B cell (primary cell): Measurements from ENCODE around the gene BCL2. TPM values are rescaled to one million over a fixed set of nuclear protein-coding genes. Genes with fewer than 3 reads are reported as not detected.

Experiments
- ATAC-seq: fragments of 200-7000 bp; cut with Tn5 transposase; one replicate; pipeline ENCODE4 v1.10.0; 2021; ENCODE audit warnings: low read depth, mild to moderate bottlenecking, moderate number of reproducible peaks, moderate library complexity
- CTCF ChIA-PET: fragments of 350-600 bp; sonication (Branson Sonifier 250); formaldehyde crosslinking; loops from one replicate; lab custom pipeline; 2021; ENCODE audit warnings: antibody characterized with exemption, inconsistent platforms; lab: Charles Lee
- POLR2A ChIA-PET: fragments of 350-600 bp; sonication (Branson Sonifier 250); formaldehyde crosslinking; loops from one replicate; lab custom pipeline; 2021; ENCODE audit warnings: antibody characterized with exemption; lab: Charles Lee
- DNase-seq: peaks from one replicate; pipeline ENCODE4 v3.0.0; 2013
- H2AFZ ChIP-seq: 2 replicates; pipeline ENCODE4 v1.6.1; 2012; ENCODE audit warnings: mild to moderate bottlenecking, low read depth, low read length; ENCODE audit not compliant: insufficient read depth, poor library complexity, severe bottlenecking
- H3K27ac ChIP-seq, 2 donors: 1 replicate in 1 of 2; 2 replicates in 1 of 2; pipeline ENCODE4 v1.5.1; 2012 to 2013; ENCODE audit warnings: low read length in 2 of 2, mild to moderate bottlenecking in 2 of 2, moderate library complexity in 1 of 2
- H3K27me3 ChIP-seq, 4 experiments: fragments of 200-600 bp in 1 of 4; sonication (generic) in 1 of 4; replicated peaks in 1 of 4; 1 replicate in 2 of 4; 2 replicates in 2 of 4; pipeline versions ENCODE4 v1.6.1 to v1.7.0; 2013 to 2016; ENCODE audit warnings: low read length in 3 of 4, mild to moderate bottlenecking in 2 of 4, mixed read lengths in 1 of 4, moderate library complexity in 1 of 4; ENCODE audit not compliant: insufficient read depth in 4 of 4, control insufficient read depth in 3 of 4; ENCODE audit errors: control extremely low read depth in 1 of 4
- H3K36me3 ChIP-seq, 2 experiments: replicated peaks in 1 of 2; 1 replicate in 1 of 2; 2 replicates in 1 of 2; pipeline versions ENCODE4 v1.6.1 to v1.7.1; 2013; ENCODE audit warnings: low read length in 1 of 2; ENCODE audit not compliant: insufficient read depth in 2 of 2, control insufficient read depth in 1 of 2; ENCODE audit errors: control extremely low read depth in 1 of 2, extremely low read depth in 1 of 2
- H3K4me1 ChIP-seq, 2 donors: fragments of 200-600 bp in 1 of 2; sonication (generic) in 1 of 2; 1 replicate in 1 of 2; 2 replicates in 1 of 2; pipeline versions ENCODE4 v1.5.1 to v1.6.1; 2013 to 2017; ENCODE audit warnings: low read length in 2 of 2; ENCODE audit not compliant: control insufficient read depth in 2 of 2, insufficient read depth in 2 of 2
- H3K4me2 ChIP-seq: replicated peaks from 2 replicates; pipeline ENCODE3; 2012; ENCODE audit warnings: mild to moderate bottlenecking, low read depth, low read length; ENCODE audit not compliant: poor library complexity, severe bottlenecking
- H3K4me3 ChIP-seq, 5 experiments: fragments of 200-600 bp in 1 of 5; sonication (generic) in 1 of 5; 1 replicate in 3 of 5; 2 replicates in 2 of 5; pipeline versions ENCODE4 v1.5.1 to v1.7.0; 2011 to 2016; ENCODE audit warnings: low read length in 4 of 5, mild to moderate bottlenecking in 4 of 5, low read depth in 2 of 5, control low read depth in 1 of 5, moderate library complexity in 1 of 5; ENCODE audit not compliant: insufficient read depth in 1 of 5; ENCODE audit errors: control extremely low read depth in 1 of 5, extremely low read depth in 1 of 5
- H3K79me2 ChIP-seq: fragments of 200-600 bp; sonication (generic); one replicate; pipeline ENCODE4 v1.6.0; 2016; ENCODE audit warnings: low read length; ENCODE audit not compliant: control insufficient read depth, insufficient read depth
- H3K9ac ChIP-seq: fragments of 200-600 bp; sonication (generic); 2 replicates; pipeline ENCODE4 v1.6.1; 2017; ENCODE audit warnings: mild to moderate bottlenecking, low read length, moderate library complexity
- H3K9me3 ChIP-seq, 3 donors: one replicate each; pipeline versions ENCODE4 v1.6.1 to v1.7.1; 2013; ENCODE audit warnings: low read length in 2 of 3; ENCODE audit not compliant: control insufficient read depth in 2 of 3, insufficient read depth in 1 of 3; ENCODE audit errors: control extremely low read depth in 1 of 3
- H4K20me1 ChIP-seq: 2 replicates; pipeline ENCODE4 v1.6.0; 2012; ENCODE audit warnings: mild to moderate bottlenecking, low read length; ENCODE audit not compliant: insufficient read depth, control insufficient read depth, poor library complexity, severe bottlenecking
- H3K27ac Mint-ChIP-seq: one replicate; pipeline ENCODE4 v1.8.0; 2021; ENCODE audit warnings: mixed read lengths
- H3K27me3 Mint-ChIP-seq: one replicate; pipeline ENCODE4 v1.8.0; 2021; ENCODE audit warnings: mixed read lengths
- H3K4me1 Mint-ChIP-seq: one replicate; pipeline ENCODE4 v1.8.0; 2021; ENCODE audit warnings: mixed read lengths
- H3K4me3 Mint-ChIP-seq: one replicate; pipeline ENCODE4 v1.8.0; 2021; ENCODE audit warnings: mixed read lengths
- H3K9me3 Mint-ChIP-seq: one replicate; pipeline ENCODE4 v1.8.0; 2022; ENCODE audit warnings: mixed read lengths; ENCODE audit not compliant: insufficient read depth
- CTCF ChIP-seq: fragments of 200-600 bp; IDR thresholded peaks from one replicate; pipeline ENCODE4 v1.8.0; 2022; ENCODE audit warnings: antibody characterized with exemption, mild to moderate bottlenecking
- EZH2 ChIP-seq: IDR thresholded peaks from 2 replicates; pipeline ENCODE4 v1.6.1; 2012; ENCODE audit warnings: borderline replicate concordance, low read depth, mild to moderate bottlenecking, moderate library complexity, low read length; ENCODE audit not compliant: insufficient read depth, poor library complexity, severe bottlenecking
- WGBS: methylation state at CpG from one replicate; pipeline ENCODE4 v1.1.5; 2013; ENCODE audit warnings: missing lambda C conversion rate; ENCODE audit not compliant: insufficient coverage; 5-methylcytosine and 5-hydroxymethylcytosine counted together
- intact Hi-C: fragments of 100-400 bp; cut with micrococcal nuclease; formaldehyde crosslinking; loops from one replicate; pipeline ENCODE4 v1.10.0; 2022
- polyA plus RNA-seq: library from polyadenylated mRNA; depleted of rRNA; stranded (reverse); fragments of >200 nt; gene quantifications from 2 replicates; pipeline ENCODE4 v1.2.3, GENCODE V29; 2012
- total RNA-seq, 2 donors: library from RNA; stranded (reverse); fragments of 120-200 nt in 1 of 2; gene quantifications; 1 replicate in 1 of 2; 2 replicates in 1 of 2; pipeline versions ENCODE4 v1.2.3 to v1.2.4, GENCODE V29; 2013 to 2022

The BCL2 gene
- total and polyA plus RNA-seq, 2 donors (not counting 1 experiment from before 2014, with no cell fraction given): 27.6 to 144 TPM

- ChIA-PET CTCF (interaction anchor here (0.7 to 1.3 kb wide), 2 partner anchors 45 to 147 kb away, joined by 3 to 6 read pairs; no protein-coding TSS in a partner anchor), POLR2A (no interaction called here)
- Mint-ChIP-seq H3K9me3 (no peaks in the 10 kb centered on the region), H3K27me3 (no peaks in the 10 kb centered on the region), H3K4me1 (peaks cover 53% of the 10 kb centered on the region), H3K27ac (peak overlapping the region; percentile 70), H3K4me3 (no peak overlapping the region)
- no peak overlapping the region for H3K9ac ChIP-seq
- no peak overlapping the region for H2AFZ ChIP-seq
- 86% methylated on average over 7 of the region's 8 CpGs for WGBS
- peaks cover 0 to 13% of the 10 kb centered on the region in 2 experiments for H3K36me3 ChIP-seq
- peaks cover 29 to 30% of the 10 kb centered on the region in 2 donors for H3K4me1 ChIP-seq
- TF ChIP-seq EZH2: no peak
- TF ChIP-seq CTCF: no peak
- no peak overlapping the region for H3K4me2 ChIP-seq
- H3K27ac ChIP-seq: peak overlapping the region in 1 of 2 donors; percentile 28
- peaks cover 96% of the 10 kb centered on the region for H3K79me2 ChIP-seq
- no peak overlapping the region for H3K4me3 ChIP-seq
- no peak for DNase-seq
- no peaks in the 10 kb centered on the region for H3K9me3 ChIP-seq
- no peaks in the 10 kb centered on the region for H3K27me3 ChIP-seq
- intact Hi-C loops: no loop called here
- no peak for ATAC-seq
- peaks cover 57% of the 10 kb centered on the region for H4K20me1 ChIP-seq
Measured at GRCh38 chr18:63266888-63267790, 52.4 kb downstream of the BCL2 start.

GRCh38 chr18:63265326-63265725, 54.2 kb downstream of the BCL2 start:
- no peak overlapping the region for H3K4me3 ChIP-seq
- no CpG with 5 or more reads among the region's 3 CpGs for WGBS
- Mint-ChIP-seq H3K4me3 (no peak overlapping the region), H3K27ac (no peak overlapping the region), H3K4me1 (peaks cover 50% of the 10 kb centered on the region), H3K9me3 (no peaks in the 10 kb centered on the region), H3K27me3 (no peaks in the 10 kb centered on the region)
- H3K9ac ChIP-seq: no peak overlapping the region
- POLR2A ChIA-PET: no interaction called here
- peaks cover 96% of the 10 kb centered on the region for H3K79me2 ChIP-seq
- DNase-seq (no peak), ATAC-seq (no peak)
- CTCF ChIA-PET: interaction anchor here (1.2 to 1.8 kb wide), 2 partner anchors 8 to 52 kb away, joined by 3 to 6 read pairs; no protein-coding TSS in a partner anchor
- no peaks in the 10 kb centered on the region for H3K9me3 ChIP-seq
- H3K36me3 ChIP-seq: peaks cover 0 to 14% of the 10 kb centered on the region in 2 experiments
- H3K27me3 ChIP-seq: no peaks in the 10 kb centered on the region
- H3K4me1 ChIP-seq: peaks cover 20% of the 10 kb centered on the region in 2 donors
- H4K20me1 ChIP-seq: peaks cover 51% of the 10 kb centered on the region
- no peak overlapping the region for H3K4me2 ChIP-seq
- TF ChIP-seq CTCF (no peak), EZH2 (no peak)
- intact Hi-C loops: no loop called here
- no peak overlapping the region for H3K27ac ChIP-seq
- H2AFZ ChIP-seq: no peak overlapping the region
